Thyroid gland (tissue), 4 donors: ENCODE measurements around the gene KIF25.

ENCODE experiments used
- POLR2A ChIP-seq, 2 donors: fragments of 450-650 bp; IDR thresholded peaks; one replicate each; pipeline ENCODE4 v1.6.1; 2017; ENCODE audit warnings: antibody characterized with exemption in 2 of 2, mild to moderate bottlenecking in 2 of 2, moderate library complexity in 1 of 2
- TF ChIP-seq, protein P1 (sequence below), 6 experiments: fragments of 200-600 bp in 3 of 6; fragments of 450-650 bp in 3 of 6; sonication (generic) in 3 of 6; IDR thresholded peaks; one replicate each; pipeline ENCODE4 v1.5.1; 2016 to 2019; ENCODE audit warnings: antibody characterized with exemption in 6 of 6, mild to moderate bottlenecking in 2 of 6, inconsistent platforms in 1 of 6, moderate library complexity in 1 of 6

GRCh38 chr6:168029459-168030217 is 32.2 kb downstream of the KIF25 start:
- TF ChIP-seq, protein P1, sequence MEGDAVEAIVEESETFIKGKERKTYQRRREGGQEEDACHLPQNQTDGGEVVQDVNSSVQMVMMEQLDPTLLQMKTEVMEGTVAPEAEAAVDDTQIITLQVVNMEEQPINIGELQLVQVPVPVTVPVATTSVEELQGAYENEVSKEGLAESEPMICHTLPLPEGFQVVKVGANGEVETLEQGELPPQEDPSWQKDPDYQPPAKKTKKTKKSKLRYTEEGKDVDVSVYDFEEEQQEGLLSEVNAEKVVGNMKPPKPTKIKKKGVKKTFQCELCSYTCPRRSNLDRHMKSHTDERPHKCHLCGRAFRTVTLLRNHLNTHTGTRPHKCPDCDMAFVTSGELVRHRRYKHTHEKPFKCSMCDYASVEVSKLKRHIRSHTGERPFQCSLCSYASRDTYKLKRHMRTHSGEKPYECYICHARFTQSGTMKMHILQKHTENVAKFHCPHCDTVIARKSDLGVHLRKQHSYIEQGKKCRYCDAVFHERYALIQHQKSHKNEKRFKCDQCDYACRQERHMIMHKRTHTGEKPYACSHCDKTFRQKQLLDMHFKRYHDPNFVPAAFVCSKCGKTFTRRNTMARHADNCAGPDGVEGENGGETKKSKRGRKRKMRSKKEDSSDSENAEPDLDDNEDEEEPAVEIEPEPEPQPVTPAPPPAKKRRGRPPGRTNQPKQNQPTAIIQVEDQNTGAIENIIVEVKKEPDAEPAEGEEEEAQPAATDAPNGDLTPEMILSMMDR (IDR thresholded peaks at IDR 0.05) = no peak
- TF ChIP-seq POLR2A (IDR thresholded peaks at IDR 0.05) = no peak
